ENCODE data around the gene ARHGAP8.

GRCh38 chr22:44776605-44777363 is 24.4 kb downstream of the ARHGAP8 start:
- TF ChIP-seq CTCF (IDR thresholded peaks at IDR 0.05 in 8 of 11, conservative IDR thresholded peaks at IDR 0.05 in 3 of 11) (no peak), POLR2A (IDR thresholded peaks at IDR 0.05) (no peak), POLR2AphosphoS5 (IDR thresholded peaks at IDR 0.05) (no peak)
